ENCODE data around the gene SEC23A. TPM values are rescaled to one million over a fixed set of nuclear protein-coding genes. Genes with fewer than 3 reads are reported as not detected.
"Not testable (repeated sequence)": the region's sequence is repeated elsewhere in the genome, so short reads cannot be mapped to it uniquely, and the experiment has no call there.

SEC23A gene
- total and polyA plus RNA-seq, 4 donors: 36.5 to 169 (median 52.1) TPM

GRCh38 chr14:39107591-39107996, 4.6 kb upstream of the SEC23A start:
- Histone ChIP-seq H3K9ac (ENCODE audit: low read depth in 1 of 2, low read length in 2 of 2) (no peak overlapping the region), H3K4me3 (ENCODE audit: low read depth in 1 of 3, low read length in 3 of 3) (no peak overlapping the region), H3K27me3 (ENCODE audit: control insufficient read depth in 4 of 4, insufficient read depth in 4 of 4, low read length in 3 of 4) (no peaks in the 10 kb centered on the region), H3K9me3 (ENCODE audit: control insufficient read depth in 4 of 4, low read length in 3 of 4) (no peaks in the 10 kb centered on the region), H3K4me1 (ENCODE audit: control insufficient read depth in 4 of 4, insufficient read depth in 4 of 4, low read length in 3 of 4) (peaks cover 3 to 8% (median 6%) of the 10 kb centered on the region in 4 donors), H3K27ac (ENCODE audit: low read depth in 1 of 2, low read length in 2 of 2) (no peak overlapping the region), H3K36me3 (ENCODE audit: control insufficient read depth in 4 of 4, insufficient read depth in 3 of 4, low read depth in 1 of 4, low read length in 3 of 4) (no peaks in the 10 kb centered on the region)
- WGBS: 60% methylated on average over 2 of the region's 2 CpGs
- no peak for DNase-seq (ENCODE audit: low spot score)
- TF ChIP-seq JUND (IDR thresholded peaks at IDR 0.05): no peak
- TF ChIP-seq CTCF (IDR thresholded peaks at IDR 0.05; ENCODE audit: low read depth, low read length, missing input control): peak; percentile 48
- TF ChIP-seq RAD21 (IDR thresholded peaks at IDR 0.05): peak; percentile 81 to 84
- no peak for TF ChIP-seq SP1 (IDR thresholded peaks at IDR 0.05)
- TF ChIP-seq FOXA2 (IDR thresholded peaks at IDR 0.05): no peak
- TF ChIP-seq HNF4A (conservative IDR thresholded peaks at IDR 0.05): no peak
- TF ChIP-seq, protein P1, sequence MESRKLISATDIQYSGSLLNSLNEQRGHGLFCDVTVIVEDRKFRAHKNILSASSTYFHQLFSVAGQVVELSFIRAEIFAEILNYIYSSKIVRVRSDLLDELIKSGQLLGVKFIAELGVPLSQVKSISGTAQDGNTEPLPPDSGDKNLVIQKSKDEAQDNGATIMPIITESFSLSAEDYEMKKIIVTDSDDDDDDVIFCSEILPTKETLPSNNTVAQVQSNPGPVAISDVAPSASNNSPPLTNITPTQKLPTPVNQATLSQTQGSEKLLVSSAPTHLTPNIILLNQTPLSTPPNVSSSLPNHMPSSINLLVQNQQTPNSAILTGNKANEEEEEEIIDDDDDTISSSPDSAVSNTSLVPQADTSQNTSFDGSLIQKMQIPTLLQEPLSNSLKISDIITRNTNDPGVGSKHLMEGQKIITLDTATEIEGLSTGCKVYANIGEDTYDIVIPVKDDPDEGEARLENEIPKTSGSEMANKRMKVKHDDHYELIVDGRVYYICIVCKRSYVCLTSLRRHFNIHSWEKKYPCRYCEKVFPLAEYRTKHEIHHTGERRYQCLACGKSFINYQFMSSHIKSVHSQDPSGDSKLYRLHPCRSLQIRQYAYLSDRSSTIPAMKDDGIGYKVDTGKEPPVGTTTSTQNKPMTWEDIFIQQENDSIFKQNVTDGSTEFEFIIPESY (IDR thresholded peaks at IDR 0.05): no peak
- no peak for TF ChIP-seq EGR1 (IDR thresholded peaks at IDR 0.05; ENCODE audit: low read depth in 2 of 2)
- TF ChIP-seq HNF4G (IDR thresholded peaks at IDR 0.05): no peak
- TF ChIP-seq RXRA (IDR thresholded peaks at IDR 0.05): no peak
- TF ChIP-seq ATF3 (IDR thresholded peaks at IDR 0.05): no peak
- no peak for TF ChIP-seq FOXA1 (IDR thresholded peaks at IDR 0.05)

DNA sequence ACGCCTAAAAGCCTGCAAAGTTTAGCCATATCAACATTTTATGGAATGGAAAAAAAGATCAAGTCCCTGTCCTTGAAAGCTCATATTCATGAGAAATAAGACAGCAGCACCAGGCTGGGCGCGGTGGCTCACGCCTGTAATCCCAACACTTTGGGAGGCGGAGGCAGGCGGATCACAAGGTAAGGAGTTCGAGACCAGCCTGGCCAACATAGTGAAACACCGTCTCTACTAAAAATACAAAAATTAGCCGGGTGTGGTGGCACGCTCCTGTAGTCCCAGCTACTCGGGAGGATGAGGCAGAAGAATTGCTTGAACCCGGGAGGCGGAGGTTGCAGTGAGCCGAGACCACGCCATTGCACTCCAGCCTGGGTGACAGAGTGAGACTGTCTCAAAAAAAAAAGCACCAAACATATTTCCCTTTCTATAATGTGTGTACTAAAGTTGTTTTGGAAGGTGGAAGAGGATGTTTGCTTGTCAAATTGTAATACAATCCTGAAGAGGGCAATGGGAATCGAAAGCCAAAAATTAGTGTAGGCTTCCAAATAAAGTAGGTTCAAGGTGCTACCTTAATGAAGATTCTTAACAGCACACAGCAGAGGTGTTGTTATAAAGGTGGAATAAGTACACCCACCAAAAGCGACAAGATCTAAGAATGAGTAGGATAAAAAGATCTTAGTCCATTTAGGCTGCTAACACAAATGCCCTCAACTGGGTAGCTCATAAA, 1.2 kb upstream of the SEC23A start:
- Histone ChIP-seq H3K4me3 (ENCODE audit: low read depth in 1 of 3, low read length in 3 of 3) (peak overlapping the region in 2 of 3 donors; percentile 96 to 98), H3K9ac (ENCODE audit: low read depth in 1 of 2, low read length in 2 of 2) (peak overlapping the region in 1 of 2 donors; percentile 77), H3K4me1 (ENCODE audit: control insufficient read depth in 4 of 4, insufficient read depth in 4 of 4, low read length in 3 of 4) (peaks cover 4 to 17% (median 11%) of the 10 kb centered on the region in 4 donors), H3K27ac (ENCODE audit: low read depth in 1 of 2, low read length in 2 of 2) (peak overlapping the region; percentile 89 to 98)
- not testable (repeated sequence) for H3K9me3 ChIP-seq (ENCODE audit: control insufficient read depth in 4 of 4, low read length in 3 of 4); H3K27me3 ChIP-seq (ENCODE audit: control insufficient read depth in 4 of 4, insufficient read depth in 4 of 4, low read length in 3 of 4); H3K36me3 ChIP-seq (ENCODE audit: control insufficient read depth in 4 of 4, insufficient read depth in 3 of 4, low read depth in 1 of 4, low read length in 3 of 4); DNase-seq (ENCODE audit: low spot score)
- 91% methylated on average over 17 of the region's 17 CpGs for WGBS

DNA sequence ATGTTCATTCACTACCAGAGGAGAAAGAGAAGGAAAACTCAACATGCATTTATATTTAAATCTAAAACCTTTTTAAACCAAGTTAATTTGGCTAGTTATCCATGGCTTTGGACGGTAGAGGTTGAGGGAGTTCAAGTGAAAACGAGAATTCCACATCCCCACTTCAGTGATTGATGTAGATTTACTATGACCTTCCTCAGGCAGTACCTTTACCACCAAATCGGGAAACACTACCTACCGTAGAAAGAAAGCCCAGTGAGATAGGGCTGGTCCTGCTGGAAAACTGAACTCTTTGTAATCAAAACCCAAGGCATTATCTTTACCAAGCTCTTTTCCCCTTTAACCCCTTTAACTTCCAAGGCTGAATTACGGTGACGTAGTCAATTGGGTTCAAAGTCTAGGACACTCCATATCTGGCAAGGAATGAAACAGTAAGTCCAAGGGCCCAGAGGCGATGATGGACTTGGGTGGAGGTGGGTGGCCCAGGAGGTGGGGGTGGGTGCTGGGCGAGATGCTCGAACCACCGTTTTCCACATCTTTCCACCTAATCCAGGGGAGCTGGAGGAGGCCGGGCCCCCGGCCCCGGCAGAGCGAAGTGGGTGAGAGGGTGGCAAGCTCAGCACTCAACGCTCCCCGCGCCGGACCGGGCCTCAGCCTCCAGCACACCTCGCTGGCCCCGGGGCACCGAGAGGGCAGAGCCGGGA, 618 bp downstream of the SEC23A start:
- peak overlapping the region; percentile 52 to 68 for H3K9ac ChIP-seq (ENCODE audit: low read depth in 1 of 2, low read length in 2 of 2)
- H3K4me1 ChIP-seq (ENCODE audit: control insufficient read depth in 4 of 4, insufficient read depth in 4 of 4, low read length in 3 of 4): peaks cover 4 to 17% (median 11%) of the 10 kb centered on the region in 4 donors
- under 1% methylated on average over 23 of the region's 23 CpGs for WGBS
- H3K4me3 ChIP-seq (ENCODE audit: low read depth in 1 of 3, low read length in 3 of 3): peak overlapping the region; percentile 83 to 98 (median 96)
- H3K27me3 ChIP-seq (ENCODE audit: control insufficient read depth in 4 of 4, insufficient read depth in 4 of 4, low read length in 3 of 4): no peaks in the 10 kb centered on the region
- H3K9me3 ChIP-seq (ENCODE audit: control insufficient read depth in 4 of 4, low read length in 3 of 4): no peaks in the 10 kb centered on the region
- H3K36me3 ChIP-seq (ENCODE audit: control insufficient read depth in 4 of 4, insufficient read depth in 3 of 4, low read depth in 1 of 4, low read length in 3 of 4): peaks cover 0 to 3% (median 0%) of the 10 kb centered on the region in 4 donors
- DNase-seq (ENCODE audit: low spot score): peak; percentile 38
- H3K27ac ChIP-seq (ENCODE audit: low read depth in 1 of 2, low read length in 2 of 2): peak overlapping the region; percentile 89 to 98
- TF ChIP-seq YY1 (IDR thresholded peaks at IDR 0.05) (no peak), GABPA (IDR thresholded peaks at IDR 0.05 in 1 of 2, conservative IDR thresholded peaks at IDR 0.05 in 1 of 2) (no peak), HNF4A (conservative IDR thresholded peaks at IDR 0.05) (peak; percentile 86 to 89), RAD21 (IDR thresholded peaks at IDR 0.05) (peak in 1 of 2 donors; percentile 18), ATF3 (IDR thresholded peaks at IDR 0.05) (no peak), FOXA2 (IDR thresholded peaks at IDR 0.05) (no peak), TAF1 (conservative IDR thresholded peaks at IDR 0.05) (peak; percentile 48), SP1 (IDR thresholded peaks at IDR 0.05) (peak; percentile 48), CTCF (IDR thresholded peaks at IDR 0.05; ENCODE audit: low read depth, low read length, missing input control) (no peak)
- TF ChIP-seq, protein P1 (IDR thresholded peaks at IDR 0.05): peak; percentile 45
- TF ChIP-seq, protein P2, sequence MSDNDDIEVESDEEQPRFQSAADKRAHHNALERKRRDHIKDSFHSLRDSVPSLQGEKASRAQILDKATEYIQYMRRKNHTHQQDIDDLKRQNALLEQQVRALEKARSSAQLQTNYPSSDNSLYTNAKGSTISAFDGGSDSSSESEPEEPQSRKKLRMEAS (IDR thresholded peaks at IDR 0.05): peak; percentile 12

All from liver (tissue), 9 donors.